ENCODE results near the gene CLEC11A.
"Not testable (repeated sequence)": the region's sequence is repeated elsewhere in the genome, so short reads cannot be mapped to it uniquely, and the experiment has no call there.

The CLEC11A gene

DNA sequence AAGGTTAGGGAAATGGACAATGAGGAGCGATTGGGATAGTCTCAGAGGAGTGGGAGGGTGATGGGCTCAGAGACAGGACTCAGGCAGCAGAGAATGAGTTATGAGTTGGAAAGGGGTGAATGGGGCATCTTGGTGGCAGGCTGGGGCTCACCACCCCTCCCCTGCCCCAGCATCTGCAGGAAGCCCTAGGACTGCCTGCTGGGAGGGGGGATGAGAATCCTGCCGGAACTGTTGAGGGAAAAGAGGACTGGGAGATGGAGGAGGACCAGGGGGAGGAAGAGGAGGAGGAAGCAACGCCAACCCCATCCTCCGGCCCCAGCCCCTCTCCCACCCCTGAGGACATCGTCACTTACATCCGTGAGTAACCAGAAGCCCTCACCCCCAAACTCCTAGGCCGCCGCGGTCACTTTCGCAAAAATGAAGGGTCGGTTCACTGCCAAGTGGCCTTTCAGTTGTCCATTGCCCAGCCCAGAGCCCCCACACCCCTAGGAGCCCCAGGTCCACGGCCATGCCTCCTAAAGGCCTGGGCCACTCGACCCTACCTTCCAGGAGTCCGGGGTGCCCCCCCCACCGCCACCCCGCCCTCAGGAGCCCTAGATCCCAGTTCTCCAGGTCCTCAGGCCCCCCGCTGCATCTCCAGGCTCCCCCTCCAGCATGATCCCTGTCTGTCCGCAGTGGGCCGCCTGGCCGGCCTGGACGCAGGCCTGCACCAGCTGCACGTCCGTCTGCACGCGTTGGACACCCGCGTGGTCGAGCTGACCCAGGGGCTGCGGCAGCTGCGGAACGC lies 764 bp downstream of the CLEC11A start:
- DNase-seq = no peak

- peak; percentile 99 for DNase-seq
Observed at GRCh38 chr19:50724522-50725217, 1.5 kb downstream of the CLEC11A start.

- no peak for DNase-seq
Observed at GRCh38 chr19:50725218-50725910, 2.2 kb downstream of the CLEC11A start.

DNA sequence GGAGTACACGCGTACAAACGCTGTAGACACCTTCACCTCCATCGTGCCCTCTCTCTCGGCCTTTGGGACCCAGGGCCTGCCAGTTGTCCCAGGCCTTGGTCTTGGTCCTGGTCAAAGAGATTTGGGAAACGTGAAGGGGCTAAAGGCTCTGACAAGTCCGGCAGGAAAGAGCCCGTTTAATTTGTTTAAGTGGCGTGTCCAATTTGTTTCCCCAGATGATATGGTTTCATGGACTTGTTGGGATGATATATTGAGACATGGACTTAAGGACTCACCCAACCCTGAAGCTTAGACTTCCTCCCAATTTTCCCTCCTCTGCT lies 2.7 kb downstream of the CLEC11A start:
- no peak for DNase-seq

DNA sequence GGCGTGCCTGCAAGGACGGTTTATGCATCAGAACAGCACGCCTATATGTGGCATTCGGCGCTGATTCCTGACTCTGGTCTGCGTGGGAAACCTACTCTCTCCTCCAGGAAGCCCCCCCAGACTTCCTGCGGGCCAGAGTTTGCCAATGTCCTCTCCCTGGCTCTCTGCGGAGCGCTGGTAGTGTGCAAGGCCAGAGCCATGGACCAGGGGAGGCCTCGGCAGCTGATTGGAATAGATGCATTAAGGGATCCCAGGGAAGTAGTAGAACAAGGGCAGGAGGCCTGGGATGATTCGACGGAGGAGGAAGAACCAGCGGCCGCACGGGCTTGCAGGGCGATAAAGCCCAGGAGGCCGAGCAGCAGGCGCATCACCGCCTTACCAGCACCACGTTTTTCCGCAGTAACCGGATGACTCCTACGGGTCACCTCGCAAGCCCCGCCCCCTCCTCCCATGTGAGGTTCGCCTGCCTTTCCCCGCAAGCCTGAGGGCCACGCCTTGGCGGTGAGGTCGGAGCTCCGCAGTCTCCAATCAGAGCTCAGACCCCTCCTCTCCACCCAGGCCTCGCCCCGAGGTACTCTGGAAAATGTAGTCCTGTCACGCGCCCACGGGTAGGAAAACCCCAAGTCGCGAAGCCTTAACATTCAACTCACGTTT lies 5.0 kb downstream of the CLEC11A start:
- peak; percentile 29 for DNase-seq

DNA sequence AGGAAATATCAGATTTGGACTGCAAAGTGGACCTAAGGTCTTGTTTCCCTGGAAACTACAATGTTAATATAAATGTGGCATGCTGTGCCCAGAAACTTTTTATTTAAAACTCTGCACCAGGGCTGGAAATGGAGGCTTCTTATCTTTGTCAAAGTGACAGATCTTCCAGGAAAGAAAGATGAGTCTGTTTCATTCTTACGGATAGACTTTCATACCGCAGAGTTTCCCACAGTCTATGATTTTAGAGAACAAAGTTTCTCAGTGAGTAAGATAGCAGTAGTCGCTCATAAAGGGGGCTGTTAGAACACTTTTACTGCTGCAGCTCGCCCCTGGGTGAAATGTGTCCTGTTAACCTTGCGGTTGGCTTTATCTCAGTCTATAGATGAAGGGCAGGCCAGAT lies 6.7 kb downstream of the CLEC11A start:
- no peak for DNase-seq

DNA sequence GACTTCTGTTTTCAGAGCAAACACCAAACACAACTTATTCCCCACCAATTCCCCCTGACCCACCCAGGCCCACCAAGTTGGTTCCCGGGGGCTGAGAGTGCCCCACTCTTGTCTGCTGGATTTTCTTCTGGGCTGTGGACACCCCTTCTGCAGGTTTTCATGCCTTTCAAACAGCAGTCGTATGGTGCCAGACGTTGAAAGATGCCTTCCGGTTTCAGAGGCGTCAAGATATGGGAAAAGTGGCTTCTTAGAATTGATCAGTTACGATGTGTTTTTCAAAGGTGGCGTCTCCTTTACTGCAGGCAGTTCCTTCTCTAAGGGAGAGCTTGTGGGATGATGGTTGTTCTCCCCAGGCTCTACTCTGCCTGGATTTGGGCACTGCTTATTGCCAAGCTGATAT lies 12.7 kb downstream of the CLEC11A start:
- DNase-seq = no peak

- no peak for DNase-seq
Observed at GRCh38 chr19:50736338-50736737, 13.2 kb downstream of the CLEC11A start.

GRCh38 chr19:50739132-50739913 lies 16.2 kb downstream of the CLEC11A start:
- DNase-seq = no peak

- no peak for DNase-seq
Observed at GRCh38 chr19:50739914-50740426, 16.8 kb downstream of the CLEC11A start.

DNA sequence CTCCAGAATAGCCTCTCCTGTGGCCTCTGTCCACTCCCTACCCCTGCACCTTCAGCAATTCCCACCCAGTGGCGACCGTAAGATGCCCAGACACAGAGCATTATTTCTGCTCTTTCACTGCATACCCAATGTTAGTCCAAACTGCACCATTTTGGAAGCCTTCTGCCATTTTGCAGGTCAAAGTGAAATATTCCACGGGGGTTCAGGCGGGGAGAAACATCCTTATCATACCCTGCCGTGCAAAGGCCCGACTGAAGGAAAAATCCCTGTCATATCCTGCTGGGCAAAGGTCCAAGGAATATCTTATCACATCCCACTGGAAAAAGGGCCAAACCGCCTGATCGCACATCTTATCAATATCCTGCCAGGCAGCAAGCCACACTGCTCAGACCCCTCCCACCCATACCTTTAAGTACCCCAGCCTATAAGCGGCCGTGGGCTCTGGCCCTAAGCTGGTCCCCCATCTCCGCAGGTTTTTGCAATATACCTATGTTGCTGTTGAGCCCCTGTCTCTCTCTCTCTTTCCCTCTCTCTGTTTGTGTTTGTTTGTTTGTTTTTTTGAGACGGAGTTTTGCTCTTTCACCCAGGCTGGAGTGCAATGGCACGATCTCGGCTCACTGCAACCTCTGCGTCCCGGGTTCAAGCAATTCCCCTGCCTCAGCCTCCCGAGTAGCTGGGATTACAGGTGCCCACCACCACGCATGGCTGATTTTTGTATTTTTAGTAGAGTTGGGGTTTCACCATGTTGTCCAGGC lies 18.2 kb downstream of the CLEC11A start:
- DNase-seq = no peak

- DNase-seq = no peak
Observed at GRCh38 chr19:50743537-50743936, 20.4 kb downstream of the CLEC11A start.

- DNase-seq = no peak
Observed at GRCh38 chr19:50745221-50745620, 22.1 kb downstream of the CLEC11A start.

GRCh38 chr19:50747141-50747540 lies 24.0 kb downstream of the CLEC11A start:
- not testable (repeated sequence) for DNase-seq

DNA sequence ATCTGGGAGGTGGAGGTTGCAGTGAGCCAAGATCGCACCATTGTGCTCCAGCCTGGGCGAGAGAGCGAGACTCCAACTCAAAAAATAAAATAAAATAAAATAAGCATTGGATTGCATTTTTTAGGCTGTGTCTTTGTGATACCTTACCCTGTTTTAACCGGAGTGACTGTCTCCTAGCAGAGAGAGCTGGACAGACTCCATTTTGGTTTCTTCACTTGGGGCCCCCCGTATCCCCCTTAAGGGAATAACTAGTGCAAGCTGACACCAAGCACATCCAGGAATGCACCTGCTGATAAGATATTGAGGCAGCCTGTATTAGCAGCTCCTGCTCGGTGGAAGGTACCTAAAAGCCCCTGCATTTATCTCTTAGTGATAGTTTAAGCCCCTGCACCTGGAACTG lies 26.3 kb downstream of the CLEC11A start:
- no peak for DNase-seq

- no peak for DNase-seq
Observed at GRCh38 chr19:50750010-50750409, 26.8 kb downstream of the CLEC11A start.

GRCh38 chr19:50753879-50754278 lies 30.7 kb downstream of the CLEC11A start:
- no peak for DNase-seq

GRCh38 chr19:50756244-50756643 lies 33.1 kb downstream of the CLEC11A start:
- DNase-seq = not testable (repeated sequence)

GRCh38 chr19:50757624-50758023 lies 34.5 kb downstream of the CLEC11A start:
- DNase-seq = not testable (repeated sequence)

DNA sequence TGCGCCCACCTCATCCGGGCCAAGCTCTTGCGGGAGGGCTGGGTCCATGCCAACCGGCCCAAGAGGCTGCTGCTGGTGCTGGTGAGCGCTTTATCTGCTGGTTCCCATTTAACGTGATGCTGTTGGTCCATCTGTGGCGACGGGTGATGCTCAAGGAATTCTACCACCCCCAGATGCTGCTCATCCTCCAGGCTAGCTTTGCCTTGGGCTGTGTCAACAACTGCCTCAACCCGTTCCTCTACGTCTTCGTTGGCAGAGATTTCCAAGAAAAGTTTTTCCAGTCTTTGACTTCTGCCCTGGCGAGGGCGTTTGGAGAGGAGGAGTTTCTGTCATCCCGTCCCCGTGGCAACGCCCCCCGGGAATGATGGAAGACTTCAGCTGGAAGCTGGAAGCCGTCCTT lies 35.9 kb downstream of the CLEC11A start:
- not testable (repeated sequence) for DNase-seq

DNA sequence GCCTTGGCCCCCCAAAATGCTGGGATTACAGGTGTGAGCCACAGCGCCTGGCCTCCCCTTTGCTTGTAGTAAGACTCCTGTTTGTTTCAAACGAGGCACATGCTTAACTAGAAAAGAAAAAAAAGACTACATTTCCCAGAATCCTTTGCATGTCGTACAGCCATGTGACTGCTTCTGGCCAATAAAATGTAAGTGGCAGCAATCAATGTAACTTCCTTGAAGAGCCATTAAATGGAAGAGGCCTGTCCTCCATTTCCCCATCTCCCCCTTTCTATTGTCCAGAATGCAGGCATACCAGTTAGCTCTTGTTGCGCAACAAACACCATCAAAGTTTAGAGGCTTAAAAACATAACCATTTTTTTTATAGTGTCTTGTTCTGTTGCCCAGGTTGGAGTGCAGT lies 36.7 kb downstream of the CLEC11A start:
- DNase-seq = no peak

DNA sequence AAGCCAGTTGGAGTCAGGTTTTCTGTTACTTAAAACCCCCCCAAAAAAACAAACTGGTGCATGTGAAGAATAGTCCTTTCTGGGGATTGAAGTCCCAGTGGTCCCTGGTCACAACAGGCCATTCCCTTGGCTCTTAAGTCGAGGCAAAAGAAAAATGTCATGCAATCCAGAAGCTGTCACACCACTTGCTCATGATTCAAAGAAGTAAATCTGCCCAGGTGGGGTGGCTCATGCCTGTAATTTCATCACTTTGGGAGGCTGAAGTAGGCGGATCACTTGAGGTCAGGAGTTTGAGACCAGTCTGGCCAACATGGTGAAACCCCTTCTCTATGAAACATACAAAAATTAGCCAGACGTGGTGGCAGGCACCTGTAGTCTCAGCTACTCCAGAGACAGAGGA lies 38.3 kb downstream of the CLEC11A start:
- not testable (repeated sequence) for DNase-seq

Measured in DMS79 treated with DMSO at 0.1 percent for 48 hours (cell line).